ENCODE data around the gene C1QTNF2. TPM values are rescaled to one million over a fixed set of nuclear protein-coding genes. Genes with fewer than 3 reads are reported as not detected.

C1QTNF2 gene
- polyA plus RNA-seq, 3 donors = 0.90 to 1.2 (median 0.98) TPM

GRCh38 chr5:160375166-160375565, 4.7 kb upstream of the C1QTNF2 start:
- no peak for DNase-seq (ENCODE audit: low read depth in 3 of 3, low spot score in 2 of 3)

- DNase-seq (ENCODE audit: low read depth in 3 of 3, low spot score in 2 of 3) = no peak
Observed at GRCh38 chr5:160371294-160371693, 868 bp upstream of the C1QTNF2 start.

GRCh38 chr5:160370713-160371034, 248 bp upstream of the C1QTNF2 start:
- no peak for DNase-seq (ENCODE audit: low read depth in 3 of 3, low spot score in 2 of 3)

GRCh38 chr5:160367885-160368284, 2.5 kb downstream of the C1QTNF2 start:
- DNase-seq (ENCODE audit: low read depth in 3 of 3, low spot score in 2 of 3) = no peak

GRCh38 chr5:160367261-160367660, 3.2 kb downstream of the C1QTNF2 start:
- no peak for DNase-seq (ENCODE audit: low read depth in 3 of 3, low spot score in 2 of 3)

GRCh38 chr5:160366230-160366629, 4.2 kb downstream of the C1QTNF2 start:
- DNase-seq (ENCODE audit: low read depth in 3 of 3, low spot score in 2 of 3) = no peak

- no peak for DNase-seq (ENCODE audit: low read depth in 3 of 3, low spot score in 2 of 3)
Observed at GRCh38 chr5:160363660-160364395, 6.6 kb downstream of the C1QTNF2 start.

- no peak for DNase-seq (ENCODE audit: low read depth in 3 of 3, low spot score in 2 of 3)
Observed at GRCh38 chr5:160363211-160363610, 7.2 kb downstream of the C1QTNF2 start.

GRCh38 chr5:160361624-160362228, 8.7 kb downstream of the C1QTNF2 start:
- DNase-seq (ENCODE audit: low read depth in 3 of 3, low spot score in 2 of 3) = no peak

- no peak for DNase-seq (ENCODE audit: low read depth in 3 of 3, low spot score in 2 of 3)
Observed at GRCh38 chr5:160360310-160360709, 10.1 kb downstream of the C1QTNF2 start.

- no peak for DNase-seq (ENCODE audit: low read depth in 3 of 3, low spot score in 2 of 3)
Observed at GRCh38 chr5:160359816-160360215, 10.6 kb downstream of the C1QTNF2 start.

- DNase-seq (ENCODE audit: low read depth in 3 of 3, low spot score in 2 of 3) = no peak
Observed at GRCh38 chr5:160359242-160359641, 11.2 kb downstream of the C1QTNF2 start.

- DNase-seq (ENCODE audit: low read depth in 3 of 3, low spot score in 2 of 3) = no peak
Observed at GRCh38 chr5:160357861-160358411, 12.5 kb downstream of the C1QTNF2 start.

GRCh38 chr5:160357394-160357793, 13.0 kb downstream of the C1QTNF2 start:
- no peak for DNase-seq (ENCODE audit: low read depth in 3 of 3, low spot score in 2 of 3)

GRCh38 chr5:160356550-160357347, 13.7 kb downstream of the C1QTNF2 start:
- no peak for DNase-seq (ENCODE audit: low read depth in 3 of 3, low spot score in 2 of 3)

- DNase-seq (ENCODE audit: low read depth in 3 of 3, low spot score in 2 of 3) = no peak
Observed at GRCh38 chr5:160354666-160355065, 15.8 kb downstream of the C1QTNF2 start.

- no peak for DNase-seq (ENCODE audit: low read depth in 3 of 3, low spot score in 2 of 3)
Observed at GRCh38 chr5:160353379-160353778, 17.0 kb downstream of the C1QTNF2 start.

GRCh38 chr5:160352308-160352707, 18.1 kb downstream of the C1QTNF2 start:
- DNase-seq (ENCODE audit: low read depth in 3 of 3, low spot score in 2 of 3) = no peak

GRCh38 chr5:160349935-160350303, 20.5 kb downstream of the C1QTNF2 start:
- DNase-seq (ENCODE audit: low read depth in 3 of 3, low spot score in 2 of 3) = no peak

- DNase-seq (ENCODE audit: low read depth in 3 of 3, low spot score in 2 of 3) = no peak
Observed at GRCh38 chr5:160349249-160349934, 21.0 kb downstream of the C1QTNF2 start.

GRCh38 chr5:160348080-160348479, 22.3 kb downstream of the C1QTNF2 start:
- DNase-seq (ENCODE audit: low read depth in 3 of 3, low spot score in 2 of 3) = no peak

All from right renal cortex interstitium (tissue), 3 donors.